ENCODE data around the gene MUC4.

DNA sequence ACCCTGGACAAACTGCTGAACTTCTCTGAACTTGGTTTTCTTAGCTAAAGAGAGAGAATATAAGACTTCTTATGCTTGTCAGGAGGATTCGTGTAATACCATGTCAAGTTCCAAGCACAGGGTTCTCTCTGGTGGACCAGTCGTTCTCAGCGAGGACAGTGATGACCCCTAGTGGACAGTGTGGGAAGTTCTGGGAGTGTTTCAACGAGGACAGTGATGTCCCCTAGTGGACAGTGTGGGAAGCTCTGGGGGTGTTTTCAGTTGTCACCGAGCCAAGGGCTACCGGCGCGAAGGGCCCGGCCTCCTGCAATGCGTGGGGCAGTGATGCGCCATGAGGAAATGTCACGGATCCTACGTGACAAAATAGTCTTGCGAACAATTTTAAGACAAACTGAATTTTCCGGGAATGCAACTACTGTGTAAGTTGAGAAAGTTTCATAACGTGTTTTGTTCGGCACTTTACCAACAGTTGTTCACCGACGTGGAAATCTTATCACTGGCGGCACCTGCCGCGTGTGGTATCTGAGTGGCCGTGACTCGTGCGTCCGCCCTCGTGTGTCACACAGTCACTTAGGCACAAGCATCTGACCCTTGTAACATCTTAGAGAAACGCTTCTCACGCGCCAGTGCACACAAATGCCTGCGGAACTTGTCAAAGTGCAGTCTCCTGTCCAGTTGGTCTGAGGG is 39.3 kb upstream of the MUC4 start:
- TF ChIP-seq CTCF (IDR thresholded peaks at IDR 0.05), result peak; percentile 100
- no peak for TF ChIP-seq POLR2A (IDR thresholded peaks at IDR 0.05)
